Adrenal gland (tissue), 12 donors: ENCODE results near the gene MAP3K20. TPM values are rescaled to one million over a fixed set of nuclear protein-coding genes. Genes with fewer than 3 reads are reported as not detected.
"Not testable (repeated sequence)": the region's sequence is repeated elsewhere in the genome, so short reads cannot be mapped to it uniquely, and the experiment has no call there.

Source experiments
- DNase-seq, 7 donors: peaks; one replicate each; pipeline ENCODE4 v3.0.0-alpha.2; 2019 to 2020
- H3K27ac ChIP-seq, 5 donors: fragments of 200-600 bp; sonication (generic) in 4 of 5; 1 replicate in 3 of 5; 2 replicates in 2 of 5; pipeline versions ENCODE4 v1.5.1 to v1.8.0; 2016 to 2020; ENCODE audit warnings: mild to moderate bottlenecking in 1 of 5
- H3K27me3 ChIP-seq: fragments of 200-600 bp; 2 replicates; pipeline ENCODE4 v1.8.0; 2021
- H3K36me3 ChIP-seq, 2 donors: fragments of 200-600 bp; replicated peaks in 1 of 2; 1 replicate in 1 of 2; 2 replicates in 1 of 2; pipeline versions ENCODE4 v1.5.1 to v1.8.0; 2018 to 2022
- H3K4me1 ChIP-seq, 2 donors: fragments of 200-600 bp; replicated peaks in 1 of 2; 1 replicate in 1 of 2; 2 replicates in 1 of 2; pipeline versions ENCODE4 v1.5.1 to v1.8.0; 2018 to 2021
- H3K4me3 ChIP-seq, 4 donors: fragments of 200-600 bp; sonication (generic) in 3 of 4; one replicate each; pipeline ENCODE4 v1.5.1; 2016 to 2018
- H3K9me3 ChIP-seq, 3 donors: fragments of 200-600 bp; sonication (generic) in 1 of 3; replicated peaks in 1 of 3; 1 replicate in 2 of 3; 2 replicates in 1 of 3; pipeline versions ENCODE4 v1.5.1 to v1.8.0; 2016 to 2021
- POLR2A ChIP-seq, 2 donors: fragments of 450-650 bp; IDR thresholded peaks; one replicate each; pipeline ENCODE4 v1.6.1; 2017; ENCODE audit warnings: antibody characterized with exemption in 2 of 2, mild to moderate bottlenecking in 2 of 2, moderate library complexity in 1 of 2
- WGBS, 4 donors: extraction: QIAGEN DNeasy Blood & Tissue Kit in 2 of 4; methylation state at CpG; one replicate each; pipeline versions ENCODE4 v1.1.5 to v1.1.7; 2013 to 2017; 5-methylcytosine and 5-hydroxymethylcytosine counted together
- intact Hi-C, 2 donors: fragments of 100-400 bp; cut with DNase I; formaldehyde crosslinking; loops; one replicate each; pipeline versions ENCODE4 v1.14.1 to v1.15.0; 2022 to 2023
- polyA plus RNA-seq, 3 donors: library from polyadenylated mRNA; stranded (reverse); fragments of 200-250 nt in 2 of 3; fragments of 350-450 nt in 1 of 3; fragmentation: Illumina TruSeq in 1 of 3; extraction: RNeasy Lipid Tissue Mini Kit (QIAGEN cat#74804) in 1 of 3; gene quantifications; one replicate each; pipeline ENCODE4 v1.2.3, GENCODE V29; 2013 to 2014
- total RNA-seq, 9 donors: library from RNA; depleted of rRNA in 4 of 9; stranded (reverse); fragments of >200 nt in 4 of 9; fragments of 120-200 nt in 1 of 9; fragmentation: NEBNext Ultra II Directional in 1 of 9; extraction: Animal tissue kit (Norgen Biotek cat#: 25700) in 1 of 9; gene quantifications; one replicate each; pipeline versions ENCODE4 v1.1.0 to v1.2.4, GENCODE V29; 2013 to 2023
- TF ChIP-seq, protein P1 (sequence below), 6 experiments: fragments of 450-650 bp in 4 of 6; fragments of 200-600 bp in 2 of 6; sonication (generic) in 1 of 6; IDR thresholded peaks; 1 replicate in 5 of 6; 2 replicates in 1 of 6; pipeline versions ENCODE4 v1.5.1 to v1.8.0; 2016 to 2021; ENCODE audit warnings: antibody characterized with exemption in 6 of 6, mild to moderate bottlenecking in 2 of 6, moderate library complexity in 1 of 6
- donor health status: healthy with polysubstance abuse.
- donor health status: Bipolar disorder and iron deficiency.
- donor health status: DM: yes; HTN: yes; CAD: no.
- donor health status: DM: no; HTN: no; CAD: no.
- donor health status: DM: no; HTN: no; CAD: no.
- donor health status: DM: yes; HTN: yes; CAD: no.

The MAP3K20 gene
- total and polyA plus RNA-seq, 12 donors = 8.1 to 54.2 (median 25.4) TPM

DNA sequence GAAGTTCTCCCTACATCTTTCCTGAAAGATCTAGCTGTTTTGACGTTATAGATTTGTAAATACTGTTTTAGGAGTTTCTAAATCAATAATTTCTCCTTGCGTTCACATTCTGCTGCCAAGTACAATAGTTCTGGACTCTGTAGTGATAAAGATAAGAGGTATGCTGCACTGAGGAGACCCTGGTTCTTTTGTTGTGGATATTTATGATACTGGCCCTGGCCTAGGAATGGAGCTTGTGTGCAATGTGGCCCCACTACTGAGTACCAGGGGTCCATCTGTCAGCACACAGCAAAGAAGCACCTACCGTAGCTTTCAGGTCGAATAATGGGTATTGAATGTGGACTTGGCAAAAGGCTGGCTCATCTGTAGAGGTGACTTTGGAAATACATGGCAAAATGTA lies 85.0 kb downstream of the MAP3K20 start:
- Histone ChIP-seq H3K27ac (peak overlapping the region in 4 of 5 donors; percentile 36 to 81 (median 48)), H3K4me3 (no peak overlapping the region), H3K27me3 (no peaks in the 10 kb centered on the region), H3K9me3 (no peaks in the 10 kb centered on the region), H3K4me1 (peaks cover 0 to 18% of the 10 kb centered on the region in 2 donors), H3K36me3 (no peaks in the 10 kb centered on the region)
- no peak for DNase-seq
- 89 to 95% (median 91%) methylated on average over 4 of the region's 4 CpGs for WGBS, 4 donors
- intact Hi-C loops = no loop called here
- TF ChIP-seq, protein P1, sequence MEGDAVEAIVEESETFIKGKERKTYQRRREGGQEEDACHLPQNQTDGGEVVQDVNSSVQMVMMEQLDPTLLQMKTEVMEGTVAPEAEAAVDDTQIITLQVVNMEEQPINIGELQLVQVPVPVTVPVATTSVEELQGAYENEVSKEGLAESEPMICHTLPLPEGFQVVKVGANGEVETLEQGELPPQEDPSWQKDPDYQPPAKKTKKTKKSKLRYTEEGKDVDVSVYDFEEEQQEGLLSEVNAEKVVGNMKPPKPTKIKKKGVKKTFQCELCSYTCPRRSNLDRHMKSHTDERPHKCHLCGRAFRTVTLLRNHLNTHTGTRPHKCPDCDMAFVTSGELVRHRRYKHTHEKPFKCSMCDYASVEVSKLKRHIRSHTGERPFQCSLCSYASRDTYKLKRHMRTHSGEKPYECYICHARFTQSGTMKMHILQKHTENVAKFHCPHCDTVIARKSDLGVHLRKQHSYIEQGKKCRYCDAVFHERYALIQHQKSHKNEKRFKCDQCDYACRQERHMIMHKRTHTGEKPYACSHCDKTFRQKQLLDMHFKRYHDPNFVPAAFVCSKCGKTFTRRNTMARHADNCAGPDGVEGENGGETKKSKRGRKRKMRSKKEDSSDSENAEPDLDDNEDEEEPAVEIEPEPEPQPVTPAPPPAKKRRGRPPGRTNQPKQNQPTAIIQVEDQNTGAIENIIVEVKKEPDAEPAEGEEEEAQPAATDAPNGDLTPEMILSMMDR (IDR thresholded peaks at IDR 0.05) = no peak
- no peak for TF ChIP-seq POLR2A (IDR thresholded peaks at IDR 0.05)

DNA sequence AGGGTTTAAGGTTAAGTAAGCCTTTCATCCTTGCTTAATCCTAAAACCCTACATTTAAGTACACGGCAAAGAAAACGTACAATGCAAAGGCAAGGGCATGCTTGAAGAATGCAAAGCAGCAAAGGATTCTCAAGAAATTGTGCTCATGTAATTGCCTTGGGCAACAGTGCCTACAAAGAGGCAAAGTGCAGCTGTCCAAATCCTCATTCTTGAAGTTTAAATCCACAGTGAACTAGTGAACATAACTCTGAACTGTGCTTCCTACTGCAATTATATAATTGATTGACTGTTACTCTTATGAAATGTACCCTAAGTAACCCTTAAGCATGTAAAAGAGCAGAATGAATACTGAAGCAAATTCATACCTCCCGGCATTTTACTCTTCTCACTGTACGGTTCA lies 85.4 kb downstream of the MAP3K20 start:
- H3K4me3 ChIP-seq = no peak overlapping the region
- H3K27me3 ChIP-seq = no peaks in the 10 kb centered on the region
- intact Hi-C loops = no loop called here
- TF ChIP-seq, protein P1 (IDR thresholded peaks at IDR 0.05) = no peak
- TF ChIP-seq POLR2A (IDR thresholded peaks at IDR 0.05) = no peak
- peak overlapping the region in 2 of 5 donors; percentile 41 to 81 for H3K27ac ChIP-seq
- no peaks in the 10 kb centered on the region for H3K9me3 ChIP-seq
- H3K4me1 ChIP-seq = peaks cover 0 to 18% of the 10 kb centered on the region in 2 donors
- WGBS, 4 donors = 83 to 95% (median 93%) methylated on average over 4 of the region's 4 CpGs
- H3K36me3 ChIP-seq = no peaks in the 10 kb centered on the region
- DNase-seq = no peak

DNA sequence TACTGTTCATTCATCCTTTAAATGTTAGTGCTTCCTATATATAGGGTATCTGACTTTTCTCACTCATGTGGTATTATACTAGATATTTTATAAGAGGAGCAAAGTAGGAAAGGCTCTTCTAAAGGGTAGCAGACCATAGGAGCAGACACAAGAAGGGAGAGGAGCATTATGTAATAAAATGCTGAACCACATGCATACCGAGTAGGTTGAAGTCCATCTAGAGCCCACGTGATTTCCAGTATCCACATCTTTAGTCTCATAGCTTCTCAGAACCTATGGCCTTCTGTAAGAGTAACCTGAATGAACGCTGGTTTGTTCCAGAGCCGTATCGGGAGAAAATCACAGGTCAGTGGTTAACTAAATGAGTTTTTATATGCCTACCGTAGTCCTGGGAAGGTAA lies 85.9 kb downstream of the MAP3K20 start:
- no peaks in the 10 kb centered on the region for H3K9me3 ChIP-seq
- intact Hi-C loops = no loop called here
- H3K27me3 ChIP-seq = no peaks in the 10 kb centered on the region
- TF ChIP-seq POLR2A (IDR thresholded peaks at IDR 0.05) = no peak
- TF ChIP-seq, protein P1 (IDR thresholded peaks at IDR 0.05) = no peak
- no peak for DNase-seq
- 91 to 94% (median 92%) methylated on average over 6 of the region's 6 CpGs for WGBS, 4 donors
- peaks cover 0 to 18% of the 10 kb centered on the region in 2 donors for H3K4me1 ChIP-seq
- H3K4me3 ChIP-seq = no peak overlapping the region
- no peak overlapping the region for H3K27ac ChIP-seq
- H3K36me3 ChIP-seq = no peaks in the 10 kb centered on the region

DNA sequence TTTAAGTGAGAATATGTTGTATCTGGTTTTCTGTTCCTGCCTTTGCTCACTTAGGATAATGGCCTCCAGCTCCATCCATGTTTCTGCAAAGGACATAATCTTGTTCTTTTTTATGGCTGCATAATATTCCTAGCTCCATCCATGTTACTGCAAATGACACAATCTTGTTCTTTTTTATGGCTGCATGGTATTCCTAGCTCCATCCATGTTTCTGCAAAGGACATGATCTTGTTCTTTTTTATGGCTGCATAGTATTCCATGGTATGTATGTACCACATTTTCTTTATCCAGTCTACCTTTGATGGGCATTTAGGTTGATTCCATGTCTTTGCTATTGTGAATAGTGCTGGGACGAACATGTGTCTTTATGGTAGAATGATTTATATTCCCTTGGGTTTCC lies 87.7 kb downstream of the MAP3K20 start:
- H3K9me3 ChIP-seq, H3K36me3 ChIP-seq, H3K4me3 ChIP-seq, H3K27ac ChIP-seq, intact Hi-C loops, DNase-seq, H3K27me3 ChIP-seq: not testable (repeated sequence)
- 88 to 100% (median 95%) methylated on average over 1 of the region's 1 CpG for WGBS, 4 donors
- peaks cover 0 to 25% of the 10 kb centered on the region in 2 donors for H3K4me1 ChIP-seq

GRCh38 chr2:173164396-173164795 lies 88.8 kb downstream of the MAP3K20 start:
- H3K9me3 ChIP-seq = no peaks in the 10 kb centered on the region
- no peak for TF ChIP-seq POLR2A (IDR thresholded peaks at IDR 0.05)
- TF ChIP-seq, protein P1 (IDR thresholded peaks at IDR 0.05) = no peak
- no peak for DNase-seq
- peaks cover 0 to 22% of the 10 kb centered on the region in 2 donors for H3K4me1 ChIP-seq
- no peak overlapping the region for H3K4me3 ChIP-seq
- no peaks in the 10 kb centered on the region for H3K27me3 ChIP-seq
- no peak overlapping the region for H3K27ac ChIP-seq
- 67 to 74% (median 71%) methylated on average over 1 of the region's 1 CpG for WGBS, 4 donors
- H3K36me3 ChIP-seq = no peaks in the 10 kb centered on the region
- intact Hi-C loops = no loop called here
